Trophoblast cell (in vitro differentiated cells and primary cell): ENCODE data around the gene C16orf92.

Experiments
- DNase-seq, 2 donors: peaks; one replicate each; pipeline ENCODE4 v3.0.0-alpha.2; 2016
- H2AFZ ChIP-seq: 2 replicates; pipeline ENCODE4 v1.6.1; 2013; ENCODE audit warnings: low read length, moderate library complexity, mild to moderate bottlenecking; ENCODE audit not compliant: insufficient read depth, poor library complexity
- H2AK5ac ChIP-seq: 2 replicates; pipeline ENCODE4 v1.6.1; 2013; ENCODE audit warnings: mild to moderate bottlenecking, low read length
- H2BK120ac ChIP-seq: 2 replicates; pipeline ENCODE4 v1.6.1; 2013; ENCODE audit warnings: low read length, mild to moderate bottlenecking, moderate library complexity; ENCODE audit not compliant: insufficient read depth, poor library complexity
- H2BK12ac ChIP-seq: 2 replicates; pipeline ENCODE4 v1.6.1; 2013; ENCODE audit warnings: mild to moderate bottlenecking, low read length, moderate library complexity
- H2BK5ac ChIP-seq: 2 replicates; pipeline ENCODE4 v1.6.1; 2013; ENCODE audit warnings: low read length, low read depth, moderate library complexity, mild to moderate bottlenecking; ENCODE audit not compliant: poor library complexity
- H3K14ac ChIP-seq: 2 replicates; pipeline ENCODE4 v1.6.1; 2013; ENCODE audit warnings: mild to moderate bottlenecking, low read length
- H3K18ac ChIP-seq: 2 replicates; pipeline ENCODE4 v1.6.1; 2013; ENCODE audit warnings: mild to moderate bottlenecking, low read length
- H3K23ac ChIP-seq: 2 replicates; pipeline ENCODE4 v1.6.1; 2013; ENCODE audit warnings: low read length
- H3K27ac ChIP-seq: 2 replicates; pipeline ENCODE4 v1.5.1; 2013; ENCODE audit warnings: low read depth, mild to moderate bottlenecking, inconsistent platforms, low read length, moderate library complexity
- H3K27me3 ChIP-seq: 2 replicates; pipeline ENCODE4 v1.6.1; 2013; ENCODE audit warnings: inconsistent platforms, mild to moderate bottlenecking, low read length, moderate library complexity; ENCODE audit not compliant: insufficient read depth
- H3K36me3 ChIP-seq, 2 experiments: 1 replicate in 1 of 2; 2 replicates in 1 of 2; pipeline ENCODE4 v1.6.1; 2013; ENCODE audit warnings: low read length in 2 of 2, mild to moderate bottlenecking in 2 of 2, moderate library complexity in 1 of 2; ENCODE audit not compliant: insufficient read depth in 2 of 2, control insufficient read depth in 1 of 2
- H3K4ac ChIP-seq: 2 replicates; pipeline ENCODE4 v1.6.1; 2013; ENCODE audit warnings: low read depth, mild to moderate bottlenecking, low read length, moderate library complexity
- H3K4me1 ChIP-seq, 2 experiments: 1 replicate in 1 of 2; 2 replicates in 1 of 2; pipeline ENCODE4 v1.6.1; 2013; ENCODE audit warnings: low read length in 2 of 2, mild to moderate bottlenecking in 2 of 2, moderate library complexity in 1 of 2; ENCODE audit not compliant: insufficient read depth in 2 of 2, control insufficient read depth in 1 of 2
- H3K4me2 ChIP-seq: 2 replicates; pipeline ENCODE4 v1.6.1; 2013; ENCODE audit warnings: inconsistent platforms, mild to moderate bottlenecking, low read length, moderate library complexity
- H3K4me3 ChIP-seq: 2 replicates; pipeline ENCODE4 v1.5.1; 2013; ENCODE audit warnings: mild to moderate bottlenecking, low read depth, low read length, inconsistent platforms
- H3K79me1 ChIP-seq: one replicate; pipeline ENCODE4 v1.6.1; 2013; ENCODE audit warnings: low read length
- H3K79me2 ChIP-seq: 2 replicates; pipeline ENCODE4 v1.6.1; 2013; ENCODE audit warnings: low read length, mild to moderate bottlenecking; ENCODE audit not compliant: control insufficient read depth, insufficient read depth, poor library complexity
- H3K9ac ChIP-seq: 2 replicates; pipeline ENCODE4 v1.6.1; 2013; ENCODE audit warnings: mild to moderate bottlenecking, low read length
- H3K9me3 ChIP-seq: 2 replicates; pipeline ENCODE4 v1.6.1; 2013; ENCODE audit warnings: low read depth, mild to moderate bottlenecking, control low read depth, inconsistent platforms, low read length; ENCODE audit not compliant: insufficient read depth
- H4K12ac ChIP-seq: 2 replicates; pipeline ENCODE4 v1.6.1; 2013; ENCODE audit warnings: low read depth, mild to moderate bottlenecking, low read length, moderate library complexity
- H4K8ac ChIP-seq: 2 replicates; pipeline ENCODE4 v1.6.1; 2013; ENCODE audit warnings: low read depth, mild to moderate bottlenecking, low read length, moderate library complexity
- H4K91ac ChIP-seq: one replicate; pipeline ENCODE4 v1.6.1; 2013; ENCODE audit warnings: low read depth, mild to moderate bottlenecking, low read length, moderate library complexity
- WGBS: extraction: QIAGEN DNeasy Blood & Tissue Kit; methylation state at CpG from one replicate; pipeline ENCODE4 v1.1.7; 2013; ENCODE audit warnings: missing lambda C conversion rate; ENCODE audit not compliant: insufficient read length, insufficient coverage; ENCODE audit errors: extremely low coverage; 5-methylcytosine and 5-hydroxymethylcytosine counted together

The C16orf92 gene

DNA sequence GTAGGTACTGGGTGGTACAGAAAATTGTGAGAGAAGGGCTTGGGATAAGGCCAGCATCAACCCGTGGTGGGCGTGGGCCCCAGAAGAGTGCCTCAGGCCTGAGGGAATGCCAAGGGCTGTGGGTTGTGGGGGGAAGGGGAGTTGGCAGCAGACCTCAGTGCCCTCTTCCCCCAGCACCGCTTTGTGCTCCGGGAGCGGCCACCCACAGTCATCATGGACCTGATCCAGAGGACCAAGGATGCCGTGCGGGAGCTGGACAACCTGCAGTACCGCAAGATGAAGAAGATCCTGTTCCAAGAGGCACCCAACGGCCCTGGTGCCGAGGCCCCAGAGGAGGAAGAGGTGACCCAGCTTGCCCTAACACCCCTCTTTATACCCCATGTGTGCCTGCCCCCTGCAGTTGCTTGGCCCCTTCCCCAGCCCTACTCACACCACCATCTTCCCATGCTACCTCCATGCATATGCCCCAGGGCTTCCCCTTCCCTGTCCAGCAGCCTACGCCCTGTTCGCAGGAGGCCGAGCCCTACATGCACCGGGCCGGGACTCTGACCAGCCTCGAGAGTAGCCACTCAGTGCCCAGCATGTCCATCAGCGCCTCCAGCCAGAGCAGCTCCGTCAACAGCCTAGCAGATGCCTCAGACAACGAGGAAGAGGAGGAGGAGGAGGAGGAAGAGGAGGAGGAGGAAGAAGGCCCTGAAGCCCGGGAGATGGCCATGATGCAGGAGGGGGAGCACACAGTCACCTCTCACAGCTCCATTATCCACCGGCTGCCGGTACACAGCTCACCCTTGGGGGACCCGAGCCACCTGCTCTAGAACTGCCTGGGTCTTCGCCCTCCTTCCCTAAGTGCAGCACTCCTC, 40.2 kb upstream of the C16orf92 start:
- Histone ChIP-seq H2AK5ac (no peak overlapping the region), H3K18ac (no peak overlapping the region), H3K4me2 (no peak overlapping the region), H3K14ac (no peak overlapping the region), H2BK12ac (no peak overlapping the region), H4K12ac (no peak overlapping the region), H3K27me3 (no peaks in the 10 kb centered on the region), H3K79me2 (no peaks in the 10 kb centered on the region), H2BK120ac (no peak overlapping the region), H4K91ac (no peak overlapping the region), H3K79me1 (no peaks in the 10 kb centered on the region), H3K9ac (no peak overlapping the region), H4K8ac (no peak overlapping the region), H3K36me3 (peaks cover 78 to 93% of the 10 kb centered on the region in 2 experiments), H3K4ac (no peak overlapping the region), H3K23ac (no peak overlapping the region), H3K9me3 (peaks cover 4% of the 10 kb centered on the region), H2AFZ (no peak overlapping the region), H3K27ac (no peak overlapping the region), H2BK5ac (no peak overlapping the region), H3K4me1 (no peaks in the 10 kb centered on the region), H3K4me3 (peak overlapping the region; percentile 8)
- no CpG with 5 or more reads among the region's 24 CpGs for WGBS
- DNase-seq, result no peak

DNA sequence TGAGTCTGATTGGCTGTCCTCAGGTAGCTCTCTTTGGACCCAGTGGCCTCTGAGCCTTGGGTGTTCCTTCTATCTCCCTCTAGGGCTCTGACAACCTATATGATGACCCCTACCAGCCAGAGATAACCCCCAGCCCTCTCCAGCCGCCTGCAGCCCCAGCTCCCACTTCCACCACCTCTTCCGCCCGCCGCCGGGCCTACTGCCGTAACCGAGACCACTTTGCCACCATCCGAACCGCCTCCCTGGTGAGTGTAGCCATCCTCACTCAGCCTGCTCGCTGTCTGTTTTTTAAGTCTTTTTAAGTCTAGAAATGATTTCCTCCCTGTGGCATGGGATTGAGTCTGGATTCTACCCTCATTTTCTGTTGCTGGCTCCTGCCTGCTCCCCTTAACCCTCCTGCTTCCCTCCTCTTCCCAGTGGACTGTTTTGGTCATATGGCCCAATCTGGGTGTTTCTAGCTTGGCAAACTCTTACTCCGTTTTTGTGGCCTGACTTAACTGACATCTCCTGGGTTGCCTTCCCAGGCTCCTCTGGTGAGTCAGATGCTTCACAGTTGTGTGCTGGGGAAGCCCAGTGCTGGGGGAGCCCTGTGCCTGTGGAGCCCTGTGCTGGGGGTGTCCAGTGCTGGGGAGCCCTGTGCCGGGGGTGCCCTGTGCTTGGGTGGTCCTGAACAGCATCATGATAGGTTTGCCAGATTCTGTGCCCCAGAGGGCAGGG, 39.4 kb upstream of the C16orf92 start:
- no peaks in the 10 kb centered on the region for H3K79me2 ChIP-seq
- DNase-seq, result no peak
- H2AFZ ChIP-seq, result no peak overlapping the region
- no peak overlapping the region for H3K4ac ChIP-seq
- H3K18ac ChIP-seq, result no peak overlapping the region
- no peaks in the 10 kb centered on the region for H3K27me3 ChIP-seq
- H3K9ac ChIP-seq, result no peak overlapping the region
- no peak overlapping the region for H3K14ac ChIP-seq
- H3K4me1 ChIP-seq, result no peaks in the 10 kb centered on the region
- no peak overlapping the region for H3K4me3 ChIP-seq
- H3K9me3 ChIP-seq, result peaks cover 4% of the 10 kb centered on the region
- H3K79me1 ChIP-seq, result no peaks in the 10 kb centered on the region
- no peak overlapping the region for H2BK12ac ChIP-seq
- no peak overlapping the region for H4K8ac ChIP-seq
- no peak overlapping the region for H3K4me2 ChIP-seq
- no peak overlapping the region for H3K27ac ChIP-seq
- no peak overlapping the region for H2AK5ac ChIP-seq
- no CpG with 5 or more reads among the region's 12 CpGs for WGBS
- peaks cover 78 to 93% of the 10 kb centered on the region in 2 experiments for H3K36me3 ChIP-seq
- H2BK120ac ChIP-seq, result no peak overlapping the region
- H3K23ac ChIP-seq, result no peak overlapping the region
- H4K91ac ChIP-seq, result no peak overlapping the region
- H4K12ac ChIP-seq, result no peak overlapping the region
- H2BK5ac ChIP-seq, result no peak overlapping the region

DNA sequence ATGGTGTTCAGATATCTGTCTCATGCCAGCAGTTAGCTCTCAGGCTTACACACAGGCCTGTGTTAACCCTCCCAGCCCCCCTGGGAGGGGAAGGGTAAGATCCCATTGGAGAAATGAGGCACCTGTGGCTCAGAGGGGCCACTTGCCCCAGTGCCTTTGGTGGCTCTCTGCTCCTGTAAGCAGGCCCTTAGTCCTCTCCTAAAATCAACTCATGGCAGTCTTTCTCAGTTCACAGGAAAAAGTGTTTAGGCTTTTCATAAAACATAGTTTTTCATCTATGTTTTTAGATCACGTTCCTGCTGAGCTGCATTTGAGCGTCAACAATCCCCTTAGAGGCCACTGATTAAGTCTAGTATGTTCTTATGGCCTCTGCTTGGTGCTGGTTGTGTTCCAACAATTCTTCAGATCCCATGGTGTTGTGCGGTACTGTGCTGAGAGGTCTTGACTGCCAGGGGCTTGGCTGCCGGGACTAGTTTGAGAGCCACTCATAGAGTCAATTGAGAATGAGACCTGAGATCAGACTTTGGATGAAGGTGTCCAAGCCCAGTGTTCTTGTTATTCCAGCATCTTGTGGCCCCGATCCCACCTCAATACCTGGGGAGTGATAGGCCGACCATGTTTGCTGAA, 38.7 kb upstream of the C16orf92 start:
- H3K9ac ChIP-seq, result no peak overlapping the region
- H3K4me3 ChIP-seq, result no peak overlapping the region
- no peak overlapping the region for H2AK5ac ChIP-seq
- H4K8ac ChIP-seq, result no peak overlapping the region
- no peak overlapping the region for H4K91ac ChIP-seq
- H3K23ac ChIP-seq, result no peak overlapping the region
- H3K14ac ChIP-seq, result no peak overlapping the region
- H3K36me3 ChIP-seq, result peaks cover 78 to 93% of the 10 kb centered on the region in 2 experiments
- no peak overlapping the region for H4K12ac ChIP-seq
- peaks cover 4% of the 10 kb centered on the region for H3K9me3 ChIP-seq
- no peaks in the 10 kb centered on the region for H3K27me3 ChIP-seq
- H3K18ac ChIP-seq, result no peak overlapping the region
- no CpG with 5 or more reads among the region's 6 CpGs for WGBS
- no peak overlapping the region for H3K27ac ChIP-seq
- no peak overlapping the region for H3K4me2 ChIP-seq
- no peak overlapping the region for H2BK12ac ChIP-seq
- no peak overlapping the region for H2BK120ac ChIP-seq
- H3K4ac ChIP-seq, result no peak overlapping the region
- no peaks in the 10 kb centered on the region for H3K79me1 ChIP-seq
- no peak overlapping the region for H2BK5ac ChIP-seq
- H2AFZ ChIP-seq, result no peak overlapping the region
- DNase-seq, result no peak
- H3K4me1 ChIP-seq, result no peaks in the 10 kb centered on the region
- H3K79me2 ChIP-seq, result no peaks in the 10 kb centered on the region

DNA sequence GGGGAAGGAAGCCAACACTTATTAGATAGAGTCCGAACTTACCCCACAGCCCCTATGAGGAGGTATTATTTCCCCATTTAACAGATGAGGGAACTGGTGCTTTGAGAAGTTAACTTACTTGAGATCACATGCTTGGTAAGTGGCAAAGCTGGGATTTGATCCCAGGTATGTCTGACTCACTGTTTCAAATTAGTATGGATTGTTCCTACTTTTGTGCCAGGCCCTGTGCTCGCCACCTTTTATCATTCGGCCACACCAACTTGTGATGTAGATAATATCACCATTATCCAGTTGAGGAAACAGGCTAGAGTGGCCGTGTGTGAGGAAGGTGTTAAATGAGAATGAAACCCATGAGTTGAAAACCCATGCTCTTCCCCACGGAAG, 38.2 kb upstream of the C16orf92 start:
- H3K36me3 ChIP-seq, result peaks cover 80 to 93% of the 10 kb centered on the region in 2 experiments
- no peak overlapping the region for H3K4me2 ChIP-seq
- H4K91ac ChIP-seq, result no peak overlapping the region
- peaks cover 4% of the 10 kb centered on the region for H3K9me3 ChIP-seq
- no CpG with 5 or more reads among the region's 5 CpGs for WGBS
- no peak overlapping the region for H2BK12ac ChIP-seq
- H2BK120ac ChIP-seq, result no peak overlapping the region
- H3K14ac ChIP-seq, result no peak overlapping the region
- no peak overlapping the region for H2BK5ac ChIP-seq
- no peak overlapping the region for H2AK5ac ChIP-seq
- no peak overlapping the region for H3K23ac ChIP-seq
- H3K79me2 ChIP-seq, result no peaks in the 10 kb centered on the region
- H4K12ac ChIP-seq, result no peak overlapping the region
- no peak overlapping the region for H3K4ac ChIP-seq
- no peaks in the 10 kb centered on the region for H3K79me1 ChIP-seq
- no peak overlapping the region for H3K18ac ChIP-seq
- no peaks in the 10 kb centered on the region for H3K27me3 ChIP-seq
- H3K27ac ChIP-seq, result no peak overlapping the region
- H3K4me3 ChIP-seq, result no peak overlapping the region
- no peak for DNase-seq
- H2AFZ ChIP-seq, result no peak overlapping the region
- H4K8ac ChIP-seq, result no peak overlapping the region
- no peaks in the 10 kb centered on the region for H3K4me1 ChIP-seq
- no peak overlapping the region for H3K9ac ChIP-seq
